ENCODE measurements around the gene KIF20B.

- TF ChIP-seq, protein P1, sequence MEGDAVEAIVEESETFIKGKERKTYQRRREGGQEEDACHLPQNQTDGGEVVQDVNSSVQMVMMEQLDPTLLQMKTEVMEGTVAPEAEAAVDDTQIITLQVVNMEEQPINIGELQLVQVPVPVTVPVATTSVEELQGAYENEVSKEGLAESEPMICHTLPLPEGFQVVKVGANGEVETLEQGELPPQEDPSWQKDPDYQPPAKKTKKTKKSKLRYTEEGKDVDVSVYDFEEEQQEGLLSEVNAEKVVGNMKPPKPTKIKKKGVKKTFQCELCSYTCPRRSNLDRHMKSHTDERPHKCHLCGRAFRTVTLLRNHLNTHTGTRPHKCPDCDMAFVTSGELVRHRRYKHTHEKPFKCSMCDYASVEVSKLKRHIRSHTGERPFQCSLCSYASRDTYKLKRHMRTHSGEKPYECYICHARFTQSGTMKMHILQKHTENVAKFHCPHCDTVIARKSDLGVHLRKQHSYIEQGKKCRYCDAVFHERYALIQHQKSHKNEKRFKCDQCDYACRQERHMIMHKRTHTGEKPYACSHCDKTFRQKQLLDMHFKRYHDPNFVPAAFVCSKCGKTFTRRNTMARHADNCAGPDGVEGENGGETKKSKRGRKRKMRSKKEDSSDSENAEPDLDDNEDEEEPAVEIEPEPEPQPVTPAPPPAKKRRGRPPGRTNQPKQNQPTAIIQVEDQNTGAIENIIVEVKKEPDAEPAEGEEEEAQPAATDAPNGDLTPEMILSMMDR (conservative IDR thresholded peaks at IDR 0.05 in 1 of 2, IDR thresholded peaks at IDR 0.05 in 1 of 2; ENCODE audit: extremely low read depth in 1 of 2, insufficient read depth in 1 of 2, low read depth in 1 of 2, low read length in 2 of 2) = no peak
- no peak for TF ChIP-seq EZH2 (IDR thresholded peaks at IDR 0.05; ENCODE audit: borderline replicate concordance, low read length)
Observed at GRCh38 chr10:89702121-89702480, 711 bp downstream of the KIF20B start.

Measured in mammary epithelial cell (primary cell).